ENCODE results near the gene DLG2. TPM values are rescaled to one million over a fixed set of nuclear protein-coding genes. Genes with fewer than 3 reads are reported as not detected.

Gene DLG2
- total RNA-seq, 3 donors from 2014 or later: 4.3 to 12.3 (median 6.9) TPM

DNA sequence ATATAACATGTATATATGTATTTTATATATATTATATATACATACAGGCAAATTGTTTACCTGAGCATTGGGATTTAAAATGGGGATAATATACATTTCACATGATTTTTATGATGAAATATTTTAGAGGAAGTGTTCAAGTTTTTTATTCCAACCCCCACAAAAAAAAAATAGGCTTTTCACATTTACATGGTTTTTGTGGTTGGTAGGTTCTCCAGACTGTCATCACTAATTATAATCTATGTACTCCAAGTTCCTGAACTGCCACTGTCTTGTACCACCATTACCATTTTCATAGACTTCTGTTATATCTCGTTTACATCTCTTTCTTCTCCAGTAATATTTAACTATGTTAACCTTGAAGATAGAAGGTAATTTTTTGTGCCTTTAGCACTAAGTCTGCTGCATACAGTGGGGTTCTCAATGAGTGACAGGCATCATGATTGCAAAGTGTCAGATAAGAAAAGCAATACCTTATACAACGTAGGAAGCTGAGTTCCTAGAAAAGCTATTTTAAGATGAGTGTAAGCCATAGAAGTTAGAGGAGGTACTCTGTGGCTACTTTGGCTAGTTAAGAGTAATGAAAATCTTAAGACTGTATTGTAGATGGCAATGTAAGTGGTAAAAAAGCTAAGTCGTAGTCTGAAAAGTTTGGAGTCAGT is 25.8 kb upstream of the DLG2 start:
- Histone ChIP-seq H3K4me1 (peaks cover 0 to 5% of the 10 kb centered on the region in 2 donors), H3K27ac (no peak overlapping the region), H3K27me3 (no peaks in the 10 kb centered on the region), H3K4me3 (no peak overlapping the region), H3K9me3 (no peaks in the 10 kb centered on the region), H3K36me3 (no peaks in the 10 kb centered on the region)
- TF ChIP-seq POLR2AphosphoS5 (IDR thresholded peaks at IDR 0.05): no peak
- no peak for DNase-seq (ENCODE audit: low spot score in 2 of 2)
- intact Hi-C loops (cut with DNase I; ENCODE audit: low total_unique reads): no loop called here

- intact Hi-C loops (cut with DNase I; ENCODE audit: low total_unique reads): no loop called here
- no peak for TF ChIP-seq CTCF (IDR thresholded peaks at IDR 0.05)
- no peak for TF ChIP-seq POLR2A (IDR thresholded peaks at IDR 0.05)
- TF ChIP-seq POLR2AphosphoS5 (IDR thresholded peaks at IDR 0.05): no peak
- no peak overlapping the region for H3K27ac ChIP-seq
- no peaks in the 10 kb centered on the region for H3K36me3 ChIP-seq
- peaks cover 0 to 10% of the 10 kb centered on the region in 2 donors for H3K4me1 ChIP-seq
- DNase-seq (ENCODE audit: low spot score in 2 of 2): no peak
- no peaks in the 10 kb centered on the region for H3K9me3 ChIP-seq
- H3K27me3 ChIP-seq: no peaks in the 10 kb centered on the region
- H3K4me3 ChIP-seq: no peak overlapping the region
Observed at GRCh38 chr11:85651118-85651517, 24.0 kb upstream of the DLG2 start.

- no peaks in the 10 kb centered on the region for H3K9me3 ChIP-seq
- intact Hi-C loops (cut with DNase I; ENCODE audit: low total_unique reads): loop anchor here (2.0 kb wide), 1 partner anchor 39 kb away; the partner anchor contains the start of gene CCDC89
- H3K4me1 ChIP-seq: peaks cover 0 to 10% of the 10 kb centered on the region in 2 donors
- peak within 1 kb of the TSS; percentile 64 to 89 (median 74) for H3K4me3 ChIP-seq
- TF ChIP-seq POLR2AphosphoS5 (IDR thresholded peaks at IDR 0.05): peak; percentile 69 to 90 (median 78)
- no peak for TF ChIP-seq POLR2A (IDR thresholded peaks at IDR 0.05)
- no peak for TF ChIP-seq CTCF (IDR thresholded peaks at IDR 0.05)
- no peaks in the 10 kb centered on the region for H3K36me3 ChIP-seq
- DNase-seq (ENCODE audit: low spot score in 2 of 2): peak; percentile 85 to 86
- H3K27ac ChIP-seq: peak within 1 kb of the TSS; percentile 87 to 92
- H3K27me3 ChIP-seq: no peaks in the 10 kb centered on the region
Observed at GRCh38 chr11:85647604-85648299, 20.6 kb upstream of the DLG2 start, which contains the start of gene TMEM126A. TSS of gene TMEM126A (plus strand) at chr11:85647967. CDS start at chr11:85650256, 2,289 bp downstream.

DNA sequence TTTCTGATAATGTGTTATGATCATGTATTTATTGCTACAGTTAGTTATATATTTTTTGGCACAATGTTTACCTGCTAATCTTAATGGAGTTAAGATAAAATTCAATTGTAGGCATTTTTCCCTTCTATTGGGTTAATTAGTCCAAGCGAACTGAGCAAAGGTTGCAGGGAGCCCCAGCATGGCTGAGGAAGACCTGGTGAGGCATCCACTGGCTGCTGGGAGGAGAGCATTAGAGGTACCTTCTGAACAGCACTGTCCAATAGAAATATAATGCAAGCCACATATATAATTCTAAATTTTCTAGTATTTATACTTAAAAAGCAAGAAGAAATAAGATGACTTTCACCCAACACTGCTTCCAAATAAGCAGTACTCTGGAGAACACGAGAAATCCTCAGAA is 19.9 kb upstream of the DLG2 start:
- intact Hi-C loops (cut with DNase I; ENCODE audit: low total_unique reads): no loop called here
- Histone ChIP-seq H3K27me3 (no peaks in the 10 kb centered on the region), H3K9me3 (no peaks in the 10 kb centered on the region), H3K36me3 (no peaks in the 10 kb centered on the region), H3K27ac (peak overlapping the region; percentile 87 to 92), H3K4me1 (peaks cover 0 to 10% of the 10 kb centered on the region in 2 donors), H3K4me3 (peak overlapping the region; percentile 64 to 89 (median 74))
- TF ChIP-seq CTCF (IDR thresholded peaks at IDR 0.05) (no peak), POLR2A (IDR thresholded peaks at IDR 0.05) (no peak), POLR2AphosphoS5 (IDR thresholded peaks at IDR 0.05) (no peak)
- no peak for DNase-seq (ENCODE audit: low spot score in 2 of 2)

DNA sequence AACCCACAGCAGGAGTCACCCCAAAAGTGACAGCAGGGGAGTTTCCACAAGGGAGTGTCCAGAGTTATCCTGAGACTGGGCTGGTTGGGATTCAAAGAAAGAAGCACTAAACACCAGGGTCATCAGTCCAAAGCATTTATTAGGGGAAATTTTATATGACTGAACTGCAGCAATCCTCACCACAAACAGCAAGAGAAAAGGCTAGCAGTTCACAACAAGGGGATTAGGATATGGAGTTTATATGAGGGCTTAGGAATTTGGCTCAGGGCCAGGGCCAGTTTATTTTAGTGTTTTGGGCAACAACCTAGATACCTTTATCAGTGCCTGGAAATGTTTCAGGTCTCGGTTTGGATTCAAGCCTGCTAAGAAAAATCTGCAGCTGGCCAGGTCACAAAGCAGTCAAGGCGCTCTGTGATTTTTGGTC is 16.1 kb upstream of the DLG2 start:
- DNase-seq (ENCODE audit: low spot score in 2 of 2): no peak
- TF ChIP-seq POLR2A (IDR thresholded peaks at IDR 0.05) (no peak), CTCF (IDR thresholded peaks at IDR 0.05) (no peak), POLR2AphosphoS5 (IDR thresholded peaks at IDR 0.05) (no peak)
- Histone ChIP-seq H3K27ac (no peak overlapping the region), H3K9me3 (no peaks in the 10 kb centered on the region), H3K27me3 (no peaks in the 10 kb centered on the region), H3K4me3 (no peak overlapping the region), H3K36me3 (no peaks in the 10 kb centered on the region), H3K4me1 (peaks cover 0 to 5% of the 10 kb centered on the region in 2 donors)
- intact Hi-C loops (cut with DNase I; ENCODE audit: low total_unique reads): no loop called here
